ENCODE results near the gene HASPIN.

DNA sequence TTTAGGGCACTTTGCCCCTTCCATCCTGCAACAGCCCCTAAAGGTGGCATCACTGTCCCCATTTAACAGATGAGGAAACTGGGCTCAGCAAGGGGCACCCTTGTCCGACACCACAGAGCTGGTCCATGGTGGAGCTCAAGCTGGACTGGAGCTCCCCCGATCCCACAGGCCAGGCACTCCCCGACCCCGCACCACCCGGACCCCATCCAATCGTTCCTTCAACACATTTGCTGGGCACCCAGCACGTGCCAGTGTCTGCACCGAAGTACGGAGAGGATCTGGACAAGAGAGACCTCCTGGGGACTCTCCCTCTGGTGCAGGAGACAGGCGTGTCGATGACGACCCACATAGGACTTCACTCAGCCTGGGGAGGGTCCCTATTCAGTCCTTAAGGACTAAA is 41.7 kb upstream of the HASPIN start:
- TF ChIP-seq, protein P1, sequence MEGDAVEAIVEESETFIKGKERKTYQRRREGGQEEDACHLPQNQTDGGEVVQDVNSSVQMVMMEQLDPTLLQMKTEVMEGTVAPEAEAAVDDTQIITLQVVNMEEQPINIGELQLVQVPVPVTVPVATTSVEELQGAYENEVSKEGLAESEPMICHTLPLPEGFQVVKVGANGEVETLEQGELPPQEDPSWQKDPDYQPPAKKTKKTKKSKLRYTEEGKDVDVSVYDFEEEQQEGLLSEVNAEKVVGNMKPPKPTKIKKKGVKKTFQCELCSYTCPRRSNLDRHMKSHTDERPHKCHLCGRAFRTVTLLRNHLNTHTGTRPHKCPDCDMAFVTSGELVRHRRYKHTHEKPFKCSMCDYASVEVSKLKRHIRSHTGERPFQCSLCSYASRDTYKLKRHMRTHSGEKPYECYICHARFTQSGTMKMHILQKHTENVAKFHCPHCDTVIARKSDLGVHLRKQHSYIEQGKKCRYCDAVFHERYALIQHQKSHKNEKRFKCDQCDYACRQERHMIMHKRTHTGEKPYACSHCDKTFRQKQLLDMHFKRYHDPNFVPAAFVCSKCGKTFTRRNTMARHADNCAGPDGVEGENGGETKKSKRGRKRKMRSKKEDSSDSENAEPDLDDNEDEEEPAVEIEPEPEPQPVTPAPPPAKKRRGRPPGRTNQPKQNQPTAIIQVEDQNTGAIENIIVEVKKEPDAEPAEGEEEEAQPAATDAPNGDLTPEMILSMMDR (IDR thresholded peaks at IDR 0.05) = no peak
- TF ChIP-seq POLR2AphosphoS5 (IDR thresholded peaks at IDR 0.05) (no peak), POLR2A (IDR thresholded peaks at IDR 0.05; ENCODE audit: low read depth) (no peak), EP300 (IDR thresholded peaks at IDR 0.05) (no peak)

Data from esophagus muscularis mucosa (tissue), 4 donors.